Measurements from ENCODE around the gene PGPEP1. TPM values are rescaled to one million over a fixed set of nuclear protein-coding genes. Genes with fewer than 3 reads are reported as not detected.
"Not testable (repeated sequence)": the region's sequence is repeated elsewhere in the genome, so short reads cannot be mapped to it uniquely, and the experiment has no call there.

The PGPEP1 gene
- total and polyA plus RNA-seq, 11 donors = 22.5 to 58.6 (median 43.6) TPM

DNA sequence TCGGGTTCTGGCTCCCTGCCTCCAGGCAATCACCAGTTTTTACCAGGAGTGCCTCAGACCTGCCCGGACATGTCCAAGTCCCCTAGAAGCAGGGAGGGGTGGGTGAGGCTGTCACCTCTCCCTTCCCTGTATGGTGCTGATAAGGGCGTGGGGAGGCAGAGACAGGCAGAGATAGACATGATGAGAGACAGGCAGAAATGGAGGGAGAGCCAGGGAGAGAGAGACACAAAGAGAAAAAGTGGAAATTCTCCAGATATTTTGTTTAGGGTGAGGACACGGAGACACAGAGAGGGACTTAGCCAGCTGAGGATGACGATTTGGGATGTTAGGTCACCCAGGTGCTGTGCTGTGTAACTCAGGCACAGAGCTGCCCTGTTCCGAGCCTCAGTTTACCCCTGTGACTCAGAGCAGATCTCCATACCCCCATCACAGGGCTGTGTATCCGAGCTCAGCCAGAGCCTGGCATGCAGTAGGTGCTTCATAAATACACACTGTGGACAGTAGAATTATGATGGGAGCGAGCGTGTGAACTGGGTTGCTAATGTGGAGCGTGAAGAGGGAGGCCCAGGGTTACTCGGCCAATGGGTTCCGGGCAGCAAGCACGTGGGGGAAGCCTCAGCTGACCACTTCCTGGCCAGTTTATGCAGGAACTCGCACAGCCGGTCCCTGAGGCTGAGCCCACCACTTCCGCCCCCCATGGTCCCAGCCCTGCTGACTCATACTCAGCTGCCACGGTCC is 33.7 kb downstream of the PGPEP1 start:
- Histone ChIP-seq H3K4me3 (peak overlapping the region in 1 of 12 donors; percentile 34), H3K9me3 (no peaks in the 10 kb centered on the region), H3K36me3 (no peaks in the 10 kb centered on the region), H3K4me1 (peaks cover 0 to 39% (median 20%) of the 10 kb centered on the region in 12 donors), H3K27ac (peak overlapping the region; percentile 1 to 93 (median 84)), H3K27me3 (no peaks in the 10 kb centered on the region)
- intact Hi-C loops (cut with DNase I) = no loop called here
- WGBS, 4 donors = 10 to 23% (median 23%) methylated on average over 14 to 17 of the region's 17 CpGs
- ATAC-seq (peak; percentile 87 to 98 (median 97)), DNase-seq (peak; percentile 93 to 97 (median 95))
- TF ChIP-seq POLR2A (IDR thresholded peaks at IDR 0.05) (no peak), CTCF (IDR thresholded peaks at IDR 0.05) (no peak)

- Histone ChIP-seq H3K27ac (no peak overlapping the region), H3K4me3 (no peak overlapping the region), H3K36me3 (no peaks in the 10 kb centered on the region), H3K27me3 (no peaks in the 10 kb centered on the region), H3K4me1 (peaks cover 0 to 53% (median 29%) of the 10 kb centered on the region in 12 donors), H3K9me3 (no peaks in the 10 kb centered on the region)
- ATAC-seq (no peak), DNase-seq (no peak)
- intact Hi-C loops (cut with DNase I) = no loop called here
- TF ChIP-seq CTCF (IDR thresholded peaks at IDR 0.05) = no peak
- TF ChIP-seq POLR2A (IDR thresholded peaks at IDR 0.05) = no peak
- WGBS, 4 donors = 90 to 92% (median 90%) methylated on average over 6 of the region's 6 CpGs
Measured at GRCh38 chr19:18377026-18377425, 36.6 kb downstream of the PGPEP1 start.

- Histone ChIP-seq H3K27me3 (no peaks in the 10 kb centered on the region), H3K4me1 (peaks cover 0 to 25% (median 11%) of the 10 kb centered on the region in 12 donors), H3K27ac (peak overlapping the region; percentile 3 to 85 (median 66)), H3K36me3 (no peaks in the 10 kb centered on the region), H3K4me3 (no peak overlapping the region), H3K9me3 (no peaks in the 10 kb centered on the region)
- intact Hi-C loops (cut with DNase I) = loop anchor here in 1 of 10 donors (10.0 kb wide), 1 partner anchor 105 kb away; the partner anchor contains the start of gene IQCN
- ATAC-seq (peak; percentile 79 to 93 (median 89)), DNase-seq (peak; percentile 85 to 92 (median 87))
- 38 to 48% (median 41%) methylated on average over 22 of the region's 22 CpGs for WGBS, 4 donors
- no peak for TF ChIP-seq CTCF (IDR thresholded peaks at IDR 0.05)
- TF ChIP-seq POLR2A (IDR thresholded peaks at IDR 0.05) = no peak
Measured at GRCh38 chr19:18379803-18380747, 39.7 kb downstream of the PGPEP1 start.

DNA sequence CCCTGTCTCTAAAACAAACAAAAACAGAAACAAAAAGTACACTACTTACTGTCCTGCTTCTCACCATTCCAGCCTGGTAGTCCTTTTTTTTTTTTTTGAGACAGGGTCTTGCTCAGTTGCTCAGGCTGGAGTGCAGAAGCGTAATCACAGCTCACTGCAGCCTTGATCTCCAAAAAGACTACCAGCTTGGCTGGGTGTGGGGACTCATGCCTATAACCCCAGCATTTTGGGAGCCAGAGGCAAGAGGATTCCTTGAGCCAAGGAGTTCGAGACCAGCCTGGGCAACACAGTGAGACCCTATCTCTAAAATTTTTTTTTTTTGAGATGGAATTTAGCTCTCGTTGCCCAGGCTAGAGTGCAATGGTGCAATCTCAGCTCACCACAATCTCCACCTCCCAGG is 40.4 kb downstream of the PGPEP1 start:
- Histone ChIP-seq H3K27ac (peak overlapping the region in 11 of 12 donors; percentile 3 to 85 (median 66)), H3K4me1 (peaks cover 0 to 21% (median 11%) of the 10 kb centered on the region in 12 donors), H3K4me3 (no peak overlapping the region), H3K27me3 (no peaks in the 10 kb centered on the region), H3K9me3 (no peaks in the 10 kb centered on the region), H3K36me3 (no peaks in the 10 kb centered on the region)
- DNase-seq (no peak), ATAC-seq (no peak)
- intact Hi-C loops (cut with DNase I) = loop anchor here in 1 of 10 donors (10.0 kb wide), 1 partner anchor 106 kb away; the partner anchor contains the start of gene IQCN
- 56 to 93% (median 78%) methylated on average over 2 to 3 of the region's 3 CpGs for WGBS, 4 donors
- TF ChIP-seq POLR2A (IDR thresholded peaks at IDR 0.05) (no peak), CTCF (IDR thresholded peaks at IDR 0.05) (no peak)

- not testable (repeated sequence) for H3K27me3 ChIP-seq, ATAC-seq
- intact Hi-C loops (cut with DNase I) = loop anchor here in 1 of 10 donors (10.0 kb wide), 1 partner anchor 109 kb away; the partner anchor contains the start of gene IQCN
Measured at GRCh38 chr19:18383622-18384021, 43.2 kb downstream of the PGPEP1 start.

More at GRCh38 chr19:18383622-18384021, 43.2 kb downstream of the PGPEP1 start:
- DNase-seq, H3K4me3 ChIP-seq, H3K36me3 ChIP-seq, H3K27ac ChIP-seq, H3K9me3 ChIP-seq: not testable (repeated sequence)
- WGBS, 4 donors = 94 to 97% (median 95%) methylated on average over 11 of the region's 11 CpGs
- peaks cover 0 to 44% (median 26%) of the 10 kb centered on the region in 12 donors for H3K4me1 ChIP-seq

Measured in heart left ventricle (tissue), 16 donors.